T47D (cell line): ENCODE results near the gene KCNJ8.
A peak's percentile ranks its signal among the peaks of the same experiment; 100 is the strongest.

ENCODE experiments used
- DNase-seq, 2 experiments: peaks; one replicate each; pipeline versions ENCODE4 v3.0.0 to v3.0.0-alpha.2; 2011 to 2012; ENCODE audit warnings: low read depth in 1 of 2, low spot score in 1 of 2
- JUND ChIP-seq: IDR thresholded peaks from 2 replicates; pipeline ENCODE4 v1.6.1; 2012; ENCODE audit warnings: low read depth
- in situ Hi-C: cut with HindIII; loops from 2 replicates; pipeline ENCODE4 v1.10.0; 2016; ENCODE audit warnings: low sequenced_read_pairs, low pct_unique_long_range_greater_than_20kb

Gene KCNJ8

DNA sequence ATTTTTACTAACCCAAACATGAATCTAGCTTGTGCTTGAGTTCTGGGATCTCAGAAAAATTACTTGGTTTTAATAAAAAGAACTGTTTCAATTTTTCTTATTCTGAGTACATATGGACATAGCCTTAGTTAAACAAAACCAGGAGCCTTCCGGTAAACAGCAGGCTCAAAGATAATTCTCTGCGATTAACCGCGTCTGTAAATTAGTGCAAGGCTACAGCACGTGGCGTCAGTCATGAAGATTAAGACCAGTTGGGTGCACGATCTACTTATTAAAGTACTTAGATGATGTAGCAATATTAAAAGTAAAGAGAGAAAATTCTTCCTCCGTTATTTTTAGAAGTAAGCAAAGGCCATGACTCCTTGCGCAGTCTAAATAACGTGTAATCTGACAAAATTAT, 700 bp downstream of the KCNJ8 start:
- no peak for DNase-seq
- TF ChIP-seq JUND: no peak
- in situ Hi-C loops: no loop called here

DNA sequence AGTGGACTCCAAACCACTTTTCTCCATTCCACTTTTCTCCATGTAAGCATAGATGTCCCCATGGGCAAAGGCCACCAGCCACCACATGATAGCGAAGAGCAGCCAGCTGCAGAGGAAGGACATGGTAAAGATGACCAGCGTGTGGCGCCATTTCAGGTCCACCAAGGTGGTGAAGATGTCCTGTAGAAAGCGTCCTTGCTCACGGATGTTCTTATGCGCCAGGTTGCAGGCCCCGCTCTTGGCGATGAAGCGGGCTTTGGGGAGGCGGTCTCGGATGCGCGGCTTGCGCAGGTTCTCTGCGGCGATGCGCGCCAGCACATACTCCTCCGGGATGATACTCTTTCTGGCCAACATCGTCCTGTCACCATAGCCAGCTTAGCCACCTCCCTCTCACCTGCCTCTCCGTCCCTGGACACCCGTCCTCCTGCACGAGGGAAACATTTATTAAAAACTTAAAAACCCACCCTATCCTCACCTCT, 1.2 kb downstream of the KCNJ8 start:
- no peak for TF ChIP-seq JUND
- in situ Hi-C loops: no loop called here
- peak in 1 of 2 experiments; percentile 28 for DNase-seq

DNA sequence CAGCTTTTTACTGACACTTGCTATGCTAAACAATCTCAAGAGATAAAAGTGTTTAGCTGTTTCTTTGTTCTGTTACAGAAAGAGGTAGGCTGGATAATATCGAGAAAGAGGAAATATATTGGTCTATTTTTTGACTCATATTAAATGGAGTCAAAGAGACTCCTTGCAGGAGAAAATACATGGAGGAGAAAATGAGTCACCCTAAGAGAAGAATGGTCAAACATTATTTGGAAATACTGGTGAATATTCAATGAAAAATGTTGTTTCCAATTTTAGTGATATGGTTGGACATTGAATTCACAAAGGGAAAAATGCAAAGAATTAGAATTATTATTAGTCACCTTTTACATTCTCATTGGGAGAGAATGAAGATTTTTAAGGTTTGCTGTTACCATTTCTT, 3.2 kb downstream of the KCNJ8 start:
- in situ Hi-C loops: no loop called here
- DNase-seq: no peak
- TF ChIP-seq JUND: no peak

DNA sequence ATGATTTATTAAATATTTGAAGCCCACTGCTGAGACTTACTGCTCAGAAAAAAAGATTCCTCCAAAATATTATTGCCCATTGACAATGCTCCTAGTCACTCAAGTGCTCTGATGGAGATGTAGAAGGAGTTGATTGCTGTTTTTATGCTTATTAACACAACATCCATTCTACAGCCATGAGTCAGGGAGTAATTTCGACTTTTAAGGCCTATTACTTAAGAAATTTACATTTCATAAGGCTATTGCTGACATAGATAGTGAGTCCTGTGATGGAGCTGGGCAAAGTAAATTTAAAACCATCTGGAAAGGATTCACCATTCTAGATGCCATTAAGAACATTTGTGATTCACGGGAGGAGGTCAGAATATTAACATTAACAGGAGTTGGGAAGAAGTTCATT, 5.2 kb downstream of the KCNJ8 start:
- no peak for TF ChIP-seq JUND
- DNase-seq: no peak
- in situ Hi-C loops: no loop called here

DNA sequence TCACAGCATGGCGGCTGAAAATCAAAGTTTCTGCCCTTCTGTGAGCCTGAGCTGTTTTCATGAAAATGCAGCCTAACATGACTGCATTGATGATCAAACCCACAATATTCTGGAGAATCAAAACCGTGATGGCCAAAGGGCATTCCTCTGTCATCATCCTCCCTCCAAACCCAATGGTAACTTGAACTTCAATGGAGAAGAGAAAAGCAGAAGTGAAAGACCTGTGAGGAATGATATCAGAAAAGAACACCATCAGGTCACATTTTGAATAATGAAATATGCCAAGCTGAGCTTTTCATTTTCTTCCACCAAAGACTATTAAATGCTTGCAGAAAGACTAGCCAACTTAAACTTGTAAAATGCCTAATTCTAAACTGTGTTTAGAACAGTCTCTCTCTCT, 8.1 kb downstream of the KCNJ8 start:
- in situ Hi-C loops: no loop called here
- TF ChIP-seq JUND: no peak
- DNase-seq: no peak

DNA sequence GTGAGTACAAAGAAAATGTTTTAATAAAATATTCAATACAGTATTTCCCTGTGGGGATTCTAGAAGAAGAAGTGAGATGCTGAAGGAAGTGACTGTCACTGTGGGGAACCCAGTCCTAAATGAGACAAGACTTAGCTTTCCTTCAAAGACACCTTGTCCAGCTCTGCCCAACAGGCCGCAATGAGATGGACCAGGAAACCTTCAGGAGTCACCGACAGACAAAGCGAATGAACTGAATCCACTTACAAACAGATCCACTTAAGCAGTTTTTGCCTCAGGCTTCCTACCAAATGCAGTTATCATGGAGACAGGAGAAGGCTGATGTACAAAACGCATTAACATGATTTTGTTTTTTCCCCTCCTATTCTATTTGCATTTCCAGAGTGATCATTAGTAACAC, 9.6 kb downstream of the KCNJ8 start:
- no peak for TF ChIP-seq JUND
- in situ Hi-C loops: no loop called here
- DNase-seq: no peak

DNA sequence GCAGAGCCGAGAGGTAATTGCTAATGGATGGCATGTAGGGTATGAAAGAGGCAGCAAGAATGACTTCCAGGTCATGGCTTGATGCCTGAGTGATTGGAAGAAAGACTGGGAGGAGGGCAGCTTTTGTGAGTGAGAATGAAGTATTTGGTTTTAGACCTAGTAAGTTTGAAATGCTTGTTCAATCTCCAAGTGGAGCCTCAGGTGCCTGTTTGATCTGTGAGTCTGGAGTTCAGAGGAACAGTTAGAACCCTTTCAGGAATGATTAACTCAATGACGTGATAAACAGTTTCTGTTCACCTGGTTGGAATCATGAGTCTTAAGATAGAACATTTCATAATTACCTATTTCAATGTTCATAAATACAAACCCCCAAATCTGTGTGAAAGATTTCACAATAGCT, 10.4 kb downstream of the KCNJ8 start:
- no peak for TF ChIP-seq JUND
- in situ Hi-C loops: no loop called here
- DNase-seq: no peak

DNA sequence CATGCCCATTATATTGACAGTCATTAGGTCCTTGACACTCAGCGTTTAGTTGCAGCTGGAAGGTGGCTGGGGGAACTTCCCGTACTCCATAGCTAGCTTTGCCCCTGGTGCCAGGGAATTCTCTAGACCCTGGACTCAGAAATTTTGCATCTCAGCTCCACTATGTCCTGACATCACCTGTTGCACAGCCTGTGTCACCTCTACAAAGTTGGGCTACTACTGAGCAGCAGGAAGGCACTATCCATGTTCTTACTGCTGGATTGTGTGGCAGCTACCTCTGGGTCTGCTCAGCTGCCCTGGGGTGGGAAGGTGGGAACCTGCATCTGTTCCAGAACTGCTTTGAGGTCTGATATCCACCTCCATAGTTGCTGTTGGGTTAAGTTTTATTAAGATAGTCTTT, 11.0 kb downstream of the KCNJ8 start:
- in situ Hi-C loops: no loop called here

DNA sequence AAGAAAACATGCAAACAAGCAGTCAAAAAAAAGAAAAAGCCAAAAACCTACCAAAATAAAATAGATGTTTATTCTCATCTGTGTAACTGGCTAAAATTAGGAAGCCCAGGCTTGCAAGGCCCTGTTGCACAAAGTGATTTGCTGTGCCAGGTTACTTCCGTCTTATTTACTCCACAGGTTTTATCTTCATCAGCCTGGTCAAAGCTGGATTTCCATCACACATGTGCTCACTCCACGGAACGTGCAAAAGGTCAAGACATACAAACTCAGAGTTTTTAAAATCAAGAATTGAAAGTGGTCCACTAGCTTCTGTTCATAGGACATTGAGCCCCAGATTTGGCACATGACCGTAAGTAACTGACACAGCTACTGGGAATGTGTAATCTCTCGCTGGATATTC, 14.8 kb downstream of the KCNJ8 start:
- no peak for TF ChIP-seq JUND
- in situ Hi-C loops: no loop called here
- no peak for DNase-seq

More for the DNA sequence above, 11.0 kb downstream of the KCNJ8 start:
- DNase-seq: no peak
- no peak for TF ChIP-seq JUND

DNA sequence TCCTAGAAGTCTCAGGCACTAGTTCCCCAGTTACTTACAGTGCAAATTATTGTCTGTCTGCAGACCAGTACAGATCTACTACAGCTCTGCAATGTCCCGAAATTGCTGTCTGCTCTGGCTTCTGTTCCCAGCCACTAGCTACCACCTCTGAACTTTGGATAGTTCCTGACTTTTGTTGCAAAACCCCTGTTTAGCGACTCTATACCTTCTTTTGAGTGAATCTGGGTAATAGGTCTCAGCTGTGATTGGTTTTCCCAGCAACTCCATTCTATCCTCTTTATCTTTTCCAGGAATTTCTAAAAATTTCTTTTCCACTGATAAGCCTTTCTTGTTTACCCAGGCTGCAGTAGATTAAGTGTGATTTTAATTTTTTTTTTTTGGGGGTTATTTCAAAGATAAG, 16.8 kb downstream of the KCNJ8 start:
- no peak for DNase-seq
- no peak for TF ChIP-seq JUND
- in situ Hi-C loops: no loop called here

DNA sequence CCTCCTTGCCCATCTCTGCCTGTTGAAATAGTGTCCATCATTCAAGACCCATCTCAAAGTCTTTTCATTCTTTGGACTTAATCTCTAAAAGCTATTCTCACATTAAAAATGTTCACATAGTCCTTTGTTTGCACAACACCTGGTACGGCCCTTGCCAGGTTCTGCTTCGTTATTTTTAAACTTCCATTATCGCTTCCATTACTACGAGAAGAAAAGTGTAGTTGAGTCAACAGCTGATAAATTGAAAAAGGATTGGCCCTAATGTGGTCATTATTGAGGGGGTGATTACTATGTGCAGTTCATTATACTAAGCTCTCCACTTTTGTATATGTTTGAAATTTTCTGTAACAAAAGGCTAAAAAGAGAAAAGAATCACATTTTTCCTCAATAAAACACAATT, 17.8 kb downstream of the KCNJ8 start:
- no peak for DNase-seq
- in situ Hi-C loops: no loop called here
- no peak for TF ChIP-seq JUND

DNA sequence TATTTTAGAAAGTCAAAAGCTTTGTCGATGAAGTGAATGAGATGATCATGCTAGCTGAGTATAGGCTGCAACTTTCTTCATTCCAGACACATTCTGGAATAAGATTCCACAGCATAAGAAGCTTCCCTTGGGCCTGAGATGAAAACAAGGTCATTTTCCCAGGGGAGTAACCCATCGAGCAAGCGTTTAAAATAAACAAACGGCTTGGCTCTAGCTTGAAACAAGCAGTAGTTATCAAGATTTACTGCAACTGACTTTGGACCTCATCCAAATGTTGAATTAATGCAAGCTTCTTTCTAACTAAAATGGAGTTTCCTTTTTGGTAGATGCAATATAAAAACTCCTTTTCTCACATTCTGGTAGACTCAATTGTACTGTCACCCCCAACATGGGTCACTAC, 23.0 kb downstream of the KCNJ8 start:
- no peak for TF ChIP-seq JUND
- in situ Hi-C loops: no loop called here
- DNase-seq: peak in 1 of 2 experiments; percentile 79

DNA sequence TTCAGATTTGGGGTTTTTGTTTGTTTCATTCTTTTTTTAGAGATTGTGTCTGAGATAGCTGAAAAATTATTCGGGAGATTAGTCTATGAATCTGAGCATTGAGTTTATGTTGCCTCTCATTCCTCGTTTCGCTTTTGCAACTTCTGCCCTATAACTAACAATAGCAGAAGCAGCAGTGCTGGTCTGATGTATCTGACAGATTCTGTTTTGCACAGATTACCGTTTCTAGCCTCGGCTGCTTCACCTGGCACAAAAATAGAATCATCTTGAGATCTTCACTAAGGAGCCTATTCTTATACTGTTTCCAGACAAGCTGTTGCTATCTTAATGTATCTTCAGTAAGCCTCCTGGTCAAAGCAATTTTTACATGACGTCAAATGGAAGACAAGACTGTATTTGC, 29.2 kb downstream of the KCNJ8 start:
- no peak for DNase-seq
- TF ChIP-seq JUND: no peak
- in situ Hi-C loops: no loop called here

DNA sequence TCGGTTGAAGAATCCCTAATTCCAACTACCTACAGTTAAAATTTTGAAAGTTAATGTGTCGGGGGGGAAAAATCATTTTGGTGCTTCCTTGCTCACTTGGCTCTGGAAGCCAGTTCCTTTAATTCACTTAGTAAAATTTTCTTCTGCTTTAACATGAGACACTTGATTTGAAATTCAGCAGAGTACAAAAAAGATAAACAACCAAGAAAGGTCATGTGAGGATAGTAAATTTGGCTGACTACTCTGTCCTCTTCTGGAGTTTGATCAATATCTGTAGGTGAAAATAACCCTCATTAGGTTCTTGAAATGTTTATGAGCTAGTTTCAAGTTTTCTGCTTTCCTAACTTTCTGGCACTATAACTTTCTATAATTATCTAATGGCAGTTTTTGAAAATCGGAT, 43.4 kb downstream of the KCNJ8 start:
- no peak for TF ChIP-seq JUND
- no peak for DNase-seq
- in situ Hi-C loops: no loop called here
